Parathyroid adenoma (tissue), 2 donors: ENCODE results near the gene BYSL.

Experiments
- H2AFZ ChIP-seq: fragments of 300-600 bp; sonication (generic); one replicate; pipeline ENCODE4 v1.7.0; 2017; ENCODE audit warnings: antibody characterized with exemption, mild to moderate bottlenecking
- H3K27ac ChIP-seq: fragments of 300-600 bp; sonication (generic); one replicate; pipeline ENCODE4 v1.7.0; 2017
- H3K27me3 ChIP-seq: fragments of 300-600 bp; sonication (generic); one replicate; pipeline ENCODE4 v1.7.0; 2017; ENCODE audit warnings: low read length; ENCODE audit not compliant: control insufficient read depth, insufficient read depth
- H3K36me3 ChIP-seq: fragments of 300-600 bp; sonication (generic); one replicate; pipeline ENCODE4 v1.7.0; 2017; ENCODE audit warnings: low read length; ENCODE audit not compliant: control insufficient read depth, insufficient read depth
- H3K4me1 ChIP-seq: fragments of 300-600 bp; sonication (generic); one replicate; pipeline ENCODE4 v1.7.0; 2017; ENCODE audit warnings: control low read depth
- H3K4me2 ChIP-seq: fragments of 300-600 bp; sonication (generic); one replicate; pipeline ENCODE4 v1.7.0; 2017; ENCODE audit warnings: low read length
- H3K4me3 ChIP-seq: fragments of 300-600 bp; sonication (generic); one replicate; pipeline ENCODE4 v1.7.0; 2017; ENCODE audit warnings: low read depth, low read length
- H3K79me2 ChIP-seq: fragments of 300-600 bp; sonication (generic); one replicate; pipeline ENCODE4 v1.7.0; 2017; ENCODE audit warnings: control low read depth
- H3K9ac ChIP-seq: fragments of 300-600 bp; sonication (generic); one replicate; pipeline ENCODE4 v1.7.0; 2017; ENCODE audit warnings: mild to moderate bottlenecking
- H3K9me3 ChIP-seq: fragments of 300-600 bp; sonication (generic); one replicate; pipeline ENCODE4 v1.7.0; 2017; ENCODE audit warnings: low read length; ENCODE audit not compliant: control insufficient read depth
- TF ChIP-seq, protein P1 (sequence below): fragments of 300-600 bp; sonication (generic); IDR thresholded peaks from one replicate; pipeline ENCODE4 v1.7.0; 2017; ENCODE audit warnings: antibody characterized with exemption, mild to moderate bottlenecking
- donor health status: primary hyperparathyroidism.

BYSL gene

DNA sequence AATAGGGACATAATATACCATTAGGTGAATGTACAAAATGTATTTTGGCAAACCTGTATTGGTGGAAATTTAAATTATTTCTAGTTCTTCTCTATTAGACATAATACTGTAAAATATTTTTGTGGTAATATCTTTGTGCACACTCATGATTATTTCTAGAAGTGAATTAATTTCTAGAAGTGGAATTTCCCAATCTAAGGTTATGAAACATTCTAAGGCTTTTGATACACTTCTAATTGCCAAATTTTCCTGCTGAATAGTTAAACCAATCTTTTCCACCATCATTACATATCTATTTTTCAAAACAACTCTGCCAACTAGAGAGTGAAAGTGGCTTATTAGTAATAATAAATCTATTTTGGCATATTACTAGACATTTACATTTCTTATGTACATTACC lies 22.2 kb downstream of the BYSL start:
- H3K4me3 ChIP-seq = no peak overlapping the region
- TF ChIP-seq, protein P1, sequence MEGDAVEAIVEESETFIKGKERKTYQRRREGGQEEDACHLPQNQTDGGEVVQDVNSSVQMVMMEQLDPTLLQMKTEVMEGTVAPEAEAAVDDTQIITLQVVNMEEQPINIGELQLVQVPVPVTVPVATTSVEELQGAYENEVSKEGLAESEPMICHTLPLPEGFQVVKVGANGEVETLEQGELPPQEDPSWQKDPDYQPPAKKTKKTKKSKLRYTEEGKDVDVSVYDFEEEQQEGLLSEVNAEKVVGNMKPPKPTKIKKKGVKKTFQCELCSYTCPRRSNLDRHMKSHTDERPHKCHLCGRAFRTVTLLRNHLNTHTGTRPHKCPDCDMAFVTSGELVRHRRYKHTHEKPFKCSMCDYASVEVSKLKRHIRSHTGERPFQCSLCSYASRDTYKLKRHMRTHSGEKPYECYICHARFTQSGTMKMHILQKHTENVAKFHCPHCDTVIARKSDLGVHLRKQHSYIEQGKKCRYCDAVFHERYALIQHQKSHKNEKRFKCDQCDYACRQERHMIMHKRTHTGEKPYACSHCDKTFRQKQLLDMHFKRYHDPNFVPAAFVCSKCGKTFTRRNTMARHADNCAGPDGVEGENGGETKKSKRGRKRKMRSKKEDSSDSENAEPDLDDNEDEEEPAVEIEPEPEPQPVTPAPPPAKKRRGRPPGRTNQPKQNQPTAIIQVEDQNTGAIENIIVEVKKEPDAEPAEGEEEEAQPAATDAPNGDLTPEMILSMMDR = no peak
- no peaks in the 10 kb centered on the region for H3K9me3 ChIP-seq
- H3K36me3 ChIP-seq = no peaks in the 10 kb centered on the region
- no peaks in the 10 kb centered on the region for H3K79me2 ChIP-seq
- no peak overlapping the region for H3K9ac ChIP-seq
- H2AFZ ChIP-seq = no peak overlapping the region
- H3K27ac ChIP-seq = no peak overlapping the region
- no peaks in the 10 kb centered on the region for H3K27me3 ChIP-seq
- H3K4me2 ChIP-seq = no peak overlapping the region
- peaks cover 5% of the 10 kb centered on the region for H3K4me1 ChIP-seq

DNA sequence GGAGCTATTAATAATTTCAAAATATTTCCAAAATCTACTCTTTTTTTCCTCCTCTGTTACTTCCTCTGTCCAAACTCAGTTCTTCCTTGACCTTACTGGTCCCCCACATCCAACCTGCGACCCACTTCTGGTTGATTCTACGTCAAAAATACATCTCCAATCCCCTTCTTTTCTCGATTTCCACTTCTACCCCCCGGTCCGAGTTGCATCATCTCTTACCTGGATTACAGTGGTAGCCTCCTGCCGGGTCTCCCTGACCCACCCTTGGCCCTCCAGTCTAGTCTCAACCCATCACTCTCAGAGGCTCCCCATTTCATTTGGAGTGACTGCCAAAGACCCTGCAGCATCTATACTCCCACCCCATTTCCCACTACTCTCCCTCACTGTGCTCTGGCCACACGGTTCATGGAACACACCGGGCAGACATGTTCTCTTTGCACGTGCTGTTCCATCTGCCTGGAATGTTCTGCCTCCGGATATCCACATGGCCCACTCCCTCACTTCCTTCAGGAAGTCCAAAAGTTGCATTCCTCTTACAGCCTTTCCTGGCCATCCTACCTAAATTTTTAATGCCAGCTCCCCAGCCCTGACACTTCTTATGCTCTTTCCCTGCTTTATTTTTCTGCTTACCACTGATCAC lies 26.4 kb downstream of the BYSL start:
- Histone ChIP-seq H3K27ac (no peak overlapping the region), H3K4me1 (no peaks in the 10 kb centered on the region), H3K36me3 (no peaks in the 10 kb centered on the region), H3K4me3 (no peak overlapping the region), H3K4me2 (no peak overlapping the region), H3K9me3 (no peaks in the 10 kb centered on the region), H3K27me3 (no peaks in the 10 kb centered on the region), H3K9ac (no peak overlapping the region), H3K79me2 (no peaks in the 10 kb centered on the region), H2AFZ (no peak overlapping the region)
- TF ChIP-seq, protein P1 = no peak

DNA sequence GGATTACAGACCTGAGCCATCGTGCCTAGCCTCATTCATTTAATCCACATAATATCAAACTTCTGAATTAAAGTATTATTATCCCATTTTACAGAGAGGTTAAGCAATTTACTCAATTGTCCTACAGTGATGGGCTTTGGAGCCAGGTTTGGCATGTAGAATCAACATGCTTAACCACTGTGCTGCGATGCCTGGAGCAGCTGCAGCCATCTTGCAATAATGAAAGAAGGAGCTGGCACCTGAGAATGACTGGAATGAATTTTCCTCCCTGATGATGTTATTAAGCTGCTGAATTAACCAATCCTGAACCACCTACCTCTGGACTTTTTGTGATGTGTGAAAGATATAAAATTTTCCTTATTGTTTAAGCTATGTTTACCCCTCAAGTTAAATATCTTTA lies 33.4 kb downstream of the BYSL start:
- no peaks in the 10 kb centered on the region for H3K4me1 ChIP-seq
- no peak overlapping the region for H2AFZ ChIP-seq
- TF ChIP-seq, protein P1 = no peak
- no peaks in the 10 kb centered on the region for H3K36me3 ChIP-seq
- H3K9me3 ChIP-seq = no peaks in the 10 kb centered on the region
- no peaks in the 10 kb centered on the region for H3K79me2 ChIP-seq
- H3K4me3 ChIP-seq = no peak overlapping the region
- no peak overlapping the region for H3K9ac ChIP-seq
- no peak overlapping the region for H3K4me2 ChIP-seq
- no peaks in the 10 kb centered on the region for H3K27me3 ChIP-seq
- no peak overlapping the region for H3K27ac ChIP-seq

DNA sequence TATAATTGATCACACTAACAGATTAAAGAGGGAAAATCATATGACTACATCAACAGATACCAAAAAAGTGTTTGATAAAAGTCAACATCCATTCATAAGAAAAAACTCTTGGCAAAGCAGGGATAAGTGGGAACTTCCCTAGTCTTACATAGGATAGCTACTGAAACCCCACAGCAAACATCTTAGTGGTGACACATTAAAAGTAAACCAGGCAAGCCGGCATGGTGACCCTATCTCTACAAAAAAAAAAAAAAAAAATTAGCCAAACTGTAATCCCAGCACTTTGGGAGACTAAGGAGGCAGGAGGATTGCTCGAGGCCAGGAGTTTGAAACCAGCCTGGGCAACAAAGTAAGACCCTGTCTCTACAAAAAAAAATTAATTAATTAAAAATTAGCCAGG lies 34.1 kb downstream of the BYSL start:
- no peaks in the 10 kb centered on the region for H3K79me2 ChIP-seq
- no peak overlapping the region for H3K4me3 ChIP-seq
- H3K27me3 ChIP-seq = no peaks in the 10 kb centered on the region
- no peak overlapping the region for H3K9ac ChIP-seq
- H3K27ac ChIP-seq = no peak overlapping the region
- H3K36me3 ChIP-seq = no peaks in the 10 kb centered on the region
- no peak overlapping the region for H2AFZ ChIP-seq
- no peaks in the 10 kb centered on the region for H3K9me3 ChIP-seq
- TF ChIP-seq, protein P1 = no peak
- no peaks in the 10 kb centered on the region for H3K4me1 ChIP-seq
- H3K4me2 ChIP-seq = no peak overlapping the region

DNA sequence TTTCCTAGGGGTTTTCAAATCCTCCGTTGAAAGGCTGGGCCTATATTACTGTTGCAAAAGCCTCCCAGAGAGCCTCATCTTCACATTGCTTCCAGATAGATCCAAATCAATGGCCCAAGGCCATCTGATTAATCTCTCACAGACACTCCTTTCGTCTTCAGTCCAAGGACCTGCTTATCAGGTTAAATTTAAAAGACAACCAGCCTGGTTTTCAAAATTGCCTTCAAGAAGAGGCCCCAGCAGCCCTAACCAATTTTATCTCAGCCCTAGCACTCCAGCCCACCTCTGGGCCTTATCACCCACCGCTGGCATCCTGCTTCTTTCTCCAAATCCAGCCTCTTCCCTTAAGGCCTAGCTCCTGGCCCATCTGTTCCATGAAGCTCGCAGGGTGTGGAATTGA lies 35.8 kb downstream of the BYSL start:
- H3K79me2 ChIP-seq = no peaks in the 10 kb centered on the region
- no peak overlapping the region for H3K4me2 ChIP-seq
- no peaks in the 10 kb centered on the region for H3K9me3 ChIP-seq
- H3K4me1 ChIP-seq = no peaks in the 10 kb centered on the region
- H3K4me3 ChIP-seq = no peak overlapping the region
- H3K9ac ChIP-seq = no peak overlapping the region
- no peak overlapping the region for H3K27ac ChIP-seq
- H3K27me3 ChIP-seq = no peaks in the 10 kb centered on the region
- no peak overlapping the region for H2AFZ ChIP-seq
- TF ChIP-seq, protein P1 = no peak
- H3K36me3 ChIP-seq = no peaks in the 10 kb centered on the region
